AG09309 (cell line): ENCODE results near the gene NDC80.

ENCODE experiments used
- DNase-seq: peaks from one replicate; pipeline ENCODE4 v3.0.0-alpha.2; 2010; ENCODE audit warnings: low read depth
- H3K4me3 ChIP-seq: 2 replicates; pipeline ENCODE4 v1.5.1; 2011; ENCODE audit warnings: mild to moderate bottlenecking, low read depth, low read length, moderate library complexity; ENCODE audit not compliant: control insufficient read depth
- TF ChIP-seq, protein P1 (sequence below): IDR thresholded peaks from 2 replicates; pipeline ENCODE4 v1.5.1; 2011; ENCODE audit warnings: mild to moderate bottlenecking, low read depth, low read length, inconsistent platforms; ENCODE audit not compliant: insufficient read depth, control insufficient read depth; ENCODE audit errors: missing control alignments

The NDC80 gene

GRCh38 chr18:2554696-2555095 lies 16.7 kb upstream of the NDC80 start:
- TF ChIP-seq, protein P1, sequence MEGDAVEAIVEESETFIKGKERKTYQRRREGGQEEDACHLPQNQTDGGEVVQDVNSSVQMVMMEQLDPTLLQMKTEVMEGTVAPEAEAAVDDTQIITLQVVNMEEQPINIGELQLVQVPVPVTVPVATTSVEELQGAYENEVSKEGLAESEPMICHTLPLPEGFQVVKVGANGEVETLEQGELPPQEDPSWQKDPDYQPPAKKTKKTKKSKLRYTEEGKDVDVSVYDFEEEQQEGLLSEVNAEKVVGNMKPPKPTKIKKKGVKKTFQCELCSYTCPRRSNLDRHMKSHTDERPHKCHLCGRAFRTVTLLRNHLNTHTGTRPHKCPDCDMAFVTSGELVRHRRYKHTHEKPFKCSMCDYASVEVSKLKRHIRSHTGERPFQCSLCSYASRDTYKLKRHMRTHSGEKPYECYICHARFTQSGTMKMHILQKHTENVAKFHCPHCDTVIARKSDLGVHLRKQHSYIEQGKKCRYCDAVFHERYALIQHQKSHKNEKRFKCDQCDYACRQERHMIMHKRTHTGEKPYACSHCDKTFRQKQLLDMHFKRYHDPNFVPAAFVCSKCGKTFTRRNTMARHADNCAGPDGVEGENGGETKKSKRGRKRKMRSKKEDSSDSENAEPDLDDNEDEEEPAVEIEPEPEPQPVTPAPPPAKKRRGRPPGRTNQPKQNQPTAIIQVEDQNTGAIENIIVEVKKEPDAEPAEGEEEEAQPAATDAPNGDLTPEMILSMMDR: no peak
- no peak for DNase-seq
- H3K4me3 ChIP-seq: no peak overlapping the region

DNA sequence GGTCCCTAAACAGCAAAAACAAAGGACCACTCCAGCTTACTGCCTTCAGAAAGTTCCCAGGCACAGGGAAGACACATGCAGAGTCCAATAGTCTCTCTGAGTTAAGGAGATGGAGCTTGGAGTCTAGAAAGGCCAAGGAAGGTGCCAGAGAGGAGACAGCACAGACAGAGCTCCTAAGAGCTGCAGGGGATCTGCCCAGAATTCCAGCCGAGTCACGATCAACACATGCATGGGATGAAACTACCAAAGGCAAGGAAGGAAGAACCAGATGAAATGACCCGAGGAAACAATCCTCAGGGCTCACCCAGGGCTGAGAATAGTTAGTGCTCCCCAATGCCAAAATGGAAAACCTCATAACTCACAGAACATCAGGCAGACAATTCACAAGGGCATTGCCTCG lies 15.5 kb upstream of the NDC80 start:
- DNase-seq: no peak
- H3K4me3 ChIP-seq: no peak overlapping the region
- TF ChIP-seq, protein P1: no peak

GRCh38 chr18:2557536-2557935 lies 13.8 kb upstream of the NDC80 start:
- DNase-seq: no peak
- TF ChIP-seq, protein P1: no peak
- no peak overlapping the region for H3K4me3 ChIP-seq

DNA sequence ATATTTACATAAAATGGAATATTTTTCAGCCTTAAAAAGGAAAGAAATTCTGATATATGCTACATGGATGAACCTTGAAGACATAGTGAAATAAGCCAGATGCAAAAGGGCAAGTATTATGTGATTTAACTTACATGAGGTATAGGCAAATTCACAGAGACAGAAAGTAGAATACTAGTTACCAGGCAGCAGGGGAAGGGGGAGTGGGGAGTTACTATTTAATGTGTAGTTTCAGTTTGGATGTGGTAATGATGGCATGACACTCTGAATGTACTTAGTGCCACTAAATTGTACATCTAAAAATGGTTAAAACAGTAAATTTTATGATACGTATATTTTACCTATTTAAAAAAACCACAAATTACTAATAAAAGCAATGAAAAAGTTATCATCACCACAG lies 12.1 kb upstream of the NDC80 start:
- no peak for DNase-seq
- no peak overlapping the region for H3K4me3 ChIP-seq
- TF ChIP-seq, protein P1: no peak

DNA sequence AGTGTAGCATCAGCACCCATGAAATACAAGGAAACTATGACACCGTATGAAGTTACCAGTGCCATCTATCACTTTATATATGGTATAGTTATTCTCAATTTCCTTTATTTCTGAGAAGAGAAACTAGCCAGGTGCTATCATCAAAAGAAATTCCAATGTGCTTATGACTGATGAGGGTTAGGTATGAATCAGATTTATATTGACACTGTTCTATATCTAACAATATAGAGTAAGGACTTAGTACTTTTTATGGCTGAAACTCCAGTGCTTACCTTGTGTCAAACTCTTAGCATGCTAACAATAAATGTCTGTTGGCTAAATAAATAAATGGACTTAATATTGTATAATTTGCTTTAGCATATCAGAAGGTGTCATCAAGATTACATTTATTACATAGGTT lies 7.0 kb upstream of the NDC80 start:
- DNase-seq: no peak
- TF ChIP-seq, protein P1: no peak
- H3K4me3 ChIP-seq: no peak overlapping the region

- TF ChIP-seq, protein P1: no peak
- no peak overlapping the region for H3K4me3 ChIP-seq
These were observed 3.2 kb upstream of the NDC80 start for GRCh38 chr18:2568129-2568528.

GRCh38 chr18:2568605-2569004 lies 2.8 kb upstream of the NDC80 start:
- no peak for DNase-seq
- TF ChIP-seq, protein P1: no peak
- no peak overlapping the region for H3K4me3 ChIP-seq

More at GRCh38 chr18:2568129-2568528, 3.2 kb upstream of the NDC80 start:
- no peak for DNase-seq
